ENCODE measurements around the gene AGRP.
A peak's percentile ranks its signal among the peaks of the same experiment; 100 is the strongest.

The AGRP gene

DNA sequence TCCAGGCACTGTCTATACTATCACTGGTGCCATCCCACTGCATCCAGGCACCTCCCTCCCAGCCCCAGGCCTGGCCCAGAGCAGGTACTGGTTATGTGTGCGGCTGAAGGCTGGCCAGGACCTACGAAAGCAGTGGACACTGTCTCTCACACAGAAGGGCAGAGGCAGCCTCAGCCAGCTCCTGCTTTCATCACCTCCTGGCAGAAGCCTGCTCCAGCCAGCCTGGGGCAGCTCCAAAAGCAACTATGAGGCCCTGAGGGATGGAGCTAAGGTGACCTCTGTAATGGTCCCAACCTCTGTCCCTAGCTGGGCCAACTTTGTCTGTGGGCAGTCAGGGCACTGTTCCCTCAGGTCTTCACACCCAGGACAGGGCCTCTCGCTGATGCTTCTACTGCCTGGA is 33.6 kb downstream of the AGRP start:
- no peak for DNase-seq (ENCODE audit: extremely low spot score)
- POLR2A ChIA-PET, result no interaction called here
- TF ChIP-seq, protein P1, sequence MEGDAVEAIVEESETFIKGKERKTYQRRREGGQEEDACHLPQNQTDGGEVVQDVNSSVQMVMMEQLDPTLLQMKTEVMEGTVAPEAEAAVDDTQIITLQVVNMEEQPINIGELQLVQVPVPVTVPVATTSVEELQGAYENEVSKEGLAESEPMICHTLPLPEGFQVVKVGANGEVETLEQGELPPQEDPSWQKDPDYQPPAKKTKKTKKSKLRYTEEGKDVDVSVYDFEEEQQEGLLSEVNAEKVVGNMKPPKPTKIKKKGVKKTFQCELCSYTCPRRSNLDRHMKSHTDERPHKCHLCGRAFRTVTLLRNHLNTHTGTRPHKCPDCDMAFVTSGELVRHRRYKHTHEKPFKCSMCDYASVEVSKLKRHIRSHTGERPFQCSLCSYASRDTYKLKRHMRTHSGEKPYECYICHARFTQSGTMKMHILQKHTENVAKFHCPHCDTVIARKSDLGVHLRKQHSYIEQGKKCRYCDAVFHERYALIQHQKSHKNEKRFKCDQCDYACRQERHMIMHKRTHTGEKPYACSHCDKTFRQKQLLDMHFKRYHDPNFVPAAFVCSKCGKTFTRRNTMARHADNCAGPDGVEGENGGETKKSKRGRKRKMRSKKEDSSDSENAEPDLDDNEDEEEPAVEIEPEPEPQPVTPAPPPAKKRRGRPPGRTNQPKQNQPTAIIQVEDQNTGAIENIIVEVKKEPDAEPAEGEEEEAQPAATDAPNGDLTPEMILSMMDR (IDR thresholded peaks at IDR 0.05; ENCODE audit: control extremely low read depth, extremely low read depth, low read depth, missing control alignments), result no peak
- CTCF ChIA-PET, result interaction anchor here (1.1 to 1.8 kb wide), 7 partner anchors 9 to 50 kb away, joined by 3 to 15 read pairs (median 7); no protein-coding TSS in a partner anchor

DNA sequence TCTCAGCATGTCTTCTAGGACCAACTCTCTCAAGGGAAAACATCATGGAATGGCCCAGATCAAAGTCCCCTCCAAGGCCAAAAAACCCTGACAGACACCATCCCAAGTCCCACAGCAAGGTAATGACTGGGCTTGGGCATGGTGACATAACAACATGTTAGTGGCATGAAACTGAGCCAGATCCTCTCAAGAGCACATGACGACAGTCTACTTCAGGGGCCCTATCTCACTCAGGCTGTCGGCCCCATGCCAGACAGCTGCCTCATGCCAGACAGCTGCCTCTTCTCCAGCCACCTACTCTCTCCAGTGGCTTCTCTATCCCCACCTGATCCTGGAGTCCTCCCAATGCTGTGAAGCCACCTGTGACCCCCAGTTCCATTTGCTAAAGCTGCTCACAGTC is 34.0 kb downstream of the AGRP start:
- ChIA-PET POLR2A (no interaction called here), CTCF (interaction anchor here (1.4 to 1.9 kb wide), 5 partner anchors 8 to 189 kb away, joined by 5 to 15 read pairs (median 7); no protein-coding TSS in a partner anchor)
- no peak for DNase-seq (ENCODE audit: extremely low spot score)
- TF ChIP-seq, protein P1 (IDR thresholded peaks at IDR 0.05; ENCODE audit: control extremely low read depth, extremely low read depth, low read depth, missing control alignments), result no peak

DNA sequence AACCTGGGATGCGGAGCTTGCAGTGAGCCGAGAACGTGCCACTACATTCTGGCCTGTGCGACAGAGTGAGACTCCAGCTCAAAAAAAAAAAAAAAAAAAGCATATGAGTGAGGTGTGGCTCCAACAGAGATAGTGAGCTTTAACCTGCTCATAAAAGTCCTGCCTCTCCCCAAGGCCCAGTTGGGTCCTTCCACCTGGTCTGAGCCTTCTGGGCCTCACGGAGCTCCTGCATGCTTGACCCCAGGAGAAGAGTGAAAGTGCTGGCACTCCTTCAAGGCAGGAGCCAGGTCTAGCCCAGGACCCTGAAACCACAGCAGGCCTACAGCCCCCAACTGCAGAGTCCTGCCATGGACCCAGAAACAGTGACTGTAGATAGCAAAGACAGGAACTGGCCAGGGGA is 34.8 kb downstream of the AGRP start:
- POLR2A ChIA-PET, result interaction anchor here (0.6 kb wide), 1 partner anchor 12 kb away, joined by 3 read pairs; no protein-coding TSS in a partner anchor
- DNase-seq (ENCODE audit: extremely low spot score), result no peak
- CTCF ChIA-PET, result interaction anchor here (1.2 to 9.2 kb wide), 11 partner anchors 8 to 188 kb away, joined by 4 to 106 read pairs (median 7); partner anchors contain the start of gene PLEKHG4
- TF ChIP-seq, protein P1 (IDR thresholded peaks at IDR 0.05; ENCODE audit: control extremely low read depth, extremely low read depth, low read depth, missing control alignments), result no peak

- POLR2A ChIA-PET, result no interaction called here
- CTCF ChIA-PET, result interaction anchor here (0.7 to 9.2 kb wide), 18 partner anchors 9 to 187 kb away, joined by 3 to 106 read pairs (median 6); partner anchors contain the start of genes ATP6V0D1, HSD11B2 and PLEKHG4
- DNase-seq (ENCODE audit: extremely low spot score), result peak; percentile 79
- TF ChIP-seq, protein P1 (IDR thresholded peaks at IDR 0.05; ENCODE audit: control extremely low read depth, extremely low read depth, low read depth, missing control alignments), result peak; percentile 62
Measured at GRCh38 chr16:67447508-67448076, 35.8 kb downstream of the AGRP start.

- DNase-seq (ENCODE audit: extremely low spot score), result no peak
- ChIA-PET POLR2A (interaction anchor here (1.5 kb wide), 1 partner anchor 32 kb away, joined by 3 read pairs; no protein-coding TSS in a partner anchor), CTCF (interaction anchor here (1.0 to 9.2 kb wide), 18 partner anchors 8 to 187 kb away, joined by 3 to 106 read pairs (median 6); partner anchors contain the start of genes ATP6V0D1, HSD11B2 and PLEKHG4)
- TF ChIP-seq, protein P1 (IDR thresholded peaks at IDR 0.05; ENCODE audit: control extremely low read depth, extremely low read depth, low read depth, missing control alignments), result no peak
Measured at GRCh38 chr16:67446968-67447507, 36.3 kb downstream of the AGRP start.

- DNase-seq (ENCODE audit: extremely low spot score), result no peak
- ChIA-PET CTCF (interaction anchor here (0.9 to 9.2 kb wide), 14 partner anchors 8 to 291 kb away, joined by 3 to 106 read pairs (median 5); partner anchors contain the start of gene HSD11B2), POLR2A (interaction anchor here (0.5 to 1.5 kb wide), 2 partner anchors 33 to 417 kb away, joined by 3 read pairs; no protein-coding TSS in a partner anchor)
- TF ChIP-seq, protein P1 (IDR thresholded peaks at IDR 0.05; ENCODE audit: control extremely low read depth, extremely low read depth, low read depth, missing control alignments), result no peak
Measured at GRCh38 chr16:67445913-67446907, 37.1 kb downstream of the AGRP start.

All from GM10248 (cell line).